ENCODE data around the gene CARS2.
"Not testable (repeated sequence)": the region's sequence is repeated elsewhere in the genome, so short reads cannot be mapped to it uniquely, and the experiment has no call there.

CARS2 gene

GRCh38 chr13:110682746-110683145 is 23.2 kb downstream of the CARS2 start:
- no peak for DNase-seq
- TF ChIP-seq CTCF (IDR thresholded peaks at IDR 0.05; ENCODE audit: low read depth, low read length, missing control alignments), result no peak
- Histone ChIP-seq H3K36me3 (replicated peaks) (peaks cover 23% of the 10 kb centered on the region), H3K4me3 (ENCODE audit: low read depth, low read length) (no peak overlapping the region), H3K27me3 (replicated peaks) (no peaks in the 10 kb centered on the region), H3K27ac (no peak overlapping the region)
- in situ Hi-C loops (cut with HindIII; ENCODE audit: low pct_ligation_motif_present, low sequenced_read_pairs), result no loop called here

- in situ Hi-C loops (cut with HindIII; ENCODE audit: low pct_ligation_motif_present, low sequenced_read_pairs), result no loop called here
- TF ChIP-seq CTCF (IDR thresholded peaks at IDR 0.05; ENCODE audit: low read depth, low read length, missing control alignments), result no peak
- Histone ChIP-seq H3K27me3 (replicated peaks) (no peaks in the 10 kb centered on the region), H3K36me3 (replicated peaks) (peaks cover 21% of the 10 kb centered on the region), H3K27ac (no peak overlapping the region), H3K4me3 (ENCODE audit: low read depth, low read length) (no peak overlapping the region)
- no peak for DNase-seq
These were observed 23.9 kb downstream of the CARS2 start for GRCh38 chr13:110681868-110682550.

GRCh38 chr13:110680852-110681251 is 25.1 kb downstream of the CARS2 start:
- no peak for DNase-seq
- in situ Hi-C loops (cut with HindIII; ENCODE audit: low pct_ligation_motif_present, low sequenced_read_pairs), result no loop called here
- peak; percentile 75 for TF ChIP-seq CTCF (IDR thresholded peaks at IDR 0.05; ENCODE audit: low read depth, low read length, missing control alignments)

GRCh38 chr13:110677731-110678545 is 28.0 kb downstream of the CARS2 start:
- no peak overlapping the region for H3K4me3 ChIP-seq (ENCODE audit: low read depth, low read length)
- in situ Hi-C loops (cut with HindIII; ENCODE audit: low pct_ligation_motif_present, low sequenced_read_pairs), result no loop called here
- H3K27ac ChIP-seq, result peak overlapping the region; percentile 33
- DNase-seq, result peak; percentile 43
- no peaks in the 10 kb centered on the region for H3K27me3 ChIP-seq (replicated peaks)
- TF ChIP-seq CTCF (IDR thresholded peaks at IDR 0.05; ENCODE audit: low read depth, low read length, missing control alignments), result no peak
- H3K36me3 ChIP-seq (replicated peaks), result peaks cover 30% of the 10 kb centered on the region

More at GRCh38 chr13:110680852-110681251, 25.1 kb downstream of the CARS2 start:
- H3K27me3 ChIP-seq (replicated peaks), result no peaks in the 10 kb centered on the region
- peaks cover 27% of the 10 kb centered on the region for H3K36me3 ChIP-seq (replicated peaks)
- no peak overlapping the region for H3K4me3 ChIP-seq (ENCODE audit: low read depth, low read length)
- no peak overlapping the region for H3K27ac ChIP-seq

GRCh38 chr13:110676595-110677587 is 29.0 kb downstream of the CARS2 start:
- TF ChIP-seq CTCF (IDR thresholded peaks at IDR 0.05; ENCODE audit: low read depth, low read length, missing control alignments), result no peak
- no peak for DNase-seq
- Histone ChIP-seq H3K4me3 (ENCODE audit: low read depth, low read length) (no peak overlapping the region), H3K27ac (no peak overlapping the region), H3K36me3 (replicated peaks) (peaks cover 21% of the 10 kb centered on the region), H3K27me3 (replicated peaks) (no peaks in the 10 kb centered on the region)
- in situ Hi-C loops (cut with HindIII; ENCODE audit: low pct_ligation_motif_present, low sequenced_read_pairs), result no loop called here

GRCh38 chr13:110669814-110670213 is 36.1 kb downstream of the CARS2 start:
- DNase-seq; in situ Hi-C loops (cut with HindIII; ENCODE audit: low pct_ligation_motif_present, low sequenced_read_pairs); H3K27ac ChIP-seq; H3K27me3 ChIP-seq (replicated peaks); H3K4me3 ChIP-seq (ENCODE audit: low read depth, low read length): not testable (repeated sequence)
- H3K36me3 ChIP-seq (replicated peaks), result peaks cover 19% of the 10 kb centered on the region
